Stimulated activated CD4-positive, alpha-beta T cell treated with anti-CD3 and anti-CD28 coated beads, Interleukin-12 subunit alpha, Interleukin-12 subunit beta, amount 100 ng/mL, for 48 hours (primary cell): ENCODE results near the gene TEKTIP1.
"Not testable (repeated sequence)": the region's sequence is repeated elsewhere in the genome, so short reads cannot be mapped to it uniquely, and the experiment has no call there.

Experiments used
- DNase-seq, 3 donors: peaks; one replicate each; pipeline ENCODE4 v3.0.0-alpha.2; 2020; ENCODE audit warnings: low read depth in 2 of 3, low spot score in 1 of 3

TEKTIP1 gene

GRCh38 chr19:3581792-3582191, 42.8 kb downstream of the TEKTIP1 start:
- DNase-seq = not testable (repeated sequence)

- DNase-seq = not testable (repeated sequence)
These were observed 45.2 kb downstream of the TEKTIP1 start for GRCh38 chr19:3584036-3584802.

GRCh38 chr19:3585301-3586126, 46.5 kb downstream of the TEKTIP1 start, which contains the start of gene GIPC3:
Gene GIPC3 (plus strand): TSS chr19:3585478. CDS start chr19:3585598, 120 bp downstream.
- no peak for DNase-seq

GRCh38 chr19:3586127-3586626, 47.2 kb downstream of the TEKTIP1 start:
- DNase-seq = no peak

- DNase-seq = no peak
These were observed 47.9 kb downstream of the TEKTIP1 start for GRCh38 chr19:3586707-3587346.

GRCh38 chr19:3589439-3589838, 50.5 kb downstream of the TEKTIP1 start:
- DNase-seq = no peak

GRCh38 chr19:3589949-3590348, 51.0 kb downstream of the TEKTIP1 start:
- DNase-seq = no peak

- no peak for DNase-seq
These were observed 52.2 kb downstream of the TEKTIP1 start for GRCh38 chr19:3590991-3591659.

- no peak for DNase-seq
These were observed 53.1 kb downstream of the TEKTIP1 start for GRCh38 chr19:3591876-3592613.

- no peak for DNase-seq
These were observed 54.2 kb downstream of the TEKTIP1 start for GRCh38 chr19:3593156-3593555.
